Measurements from ENCODE around the gene ZNF398. TPM values are rescaled to one million over a fixed set of nuclear protein-coding genes. Genes with fewer than 3 reads are reported as not detected.
A peak's percentile ranks its signal among the peaks of the same experiment; 100 is the strongest.

Gene ZNF398
- total RNA-seq, 1 donor from 2014 or later: 16.6 TPM

- FAIRE-seq (no peak), DNase-seq (ENCODE audit: low read depth) (no peak)
- Mint-ChIP-seq H3K9me3 (ENCODE audit: unreplicated experiment) (no peaks in the 10 kb centered on the region), H3K36me3 (ENCODE audit: low read depth, unreplicated experiment) (peaks cover 6% of the 10 kb centered on the region), H3K27ac (ENCODE audit: unreplicated experiment) (no peak overlapping the region), H3K27me3 (ENCODE audit: low read depth, unreplicated experiment) (no peaks in the 10 kb centered on the region), H3K4me3 (ENCODE audit: unreplicated experiment) (no peak overlapping the region), H3K4me1 (ENCODE audit: low read depth, unreplicated experiment) (no peaks in the 10 kb centered on the region)
- no peak for TF ChIP-seq EZH2 (IDR thresholded peaks at IDR 0.05; ENCODE audit: insufficient read depth, low read length)
- TF ChIP-seq, protein P1, sequence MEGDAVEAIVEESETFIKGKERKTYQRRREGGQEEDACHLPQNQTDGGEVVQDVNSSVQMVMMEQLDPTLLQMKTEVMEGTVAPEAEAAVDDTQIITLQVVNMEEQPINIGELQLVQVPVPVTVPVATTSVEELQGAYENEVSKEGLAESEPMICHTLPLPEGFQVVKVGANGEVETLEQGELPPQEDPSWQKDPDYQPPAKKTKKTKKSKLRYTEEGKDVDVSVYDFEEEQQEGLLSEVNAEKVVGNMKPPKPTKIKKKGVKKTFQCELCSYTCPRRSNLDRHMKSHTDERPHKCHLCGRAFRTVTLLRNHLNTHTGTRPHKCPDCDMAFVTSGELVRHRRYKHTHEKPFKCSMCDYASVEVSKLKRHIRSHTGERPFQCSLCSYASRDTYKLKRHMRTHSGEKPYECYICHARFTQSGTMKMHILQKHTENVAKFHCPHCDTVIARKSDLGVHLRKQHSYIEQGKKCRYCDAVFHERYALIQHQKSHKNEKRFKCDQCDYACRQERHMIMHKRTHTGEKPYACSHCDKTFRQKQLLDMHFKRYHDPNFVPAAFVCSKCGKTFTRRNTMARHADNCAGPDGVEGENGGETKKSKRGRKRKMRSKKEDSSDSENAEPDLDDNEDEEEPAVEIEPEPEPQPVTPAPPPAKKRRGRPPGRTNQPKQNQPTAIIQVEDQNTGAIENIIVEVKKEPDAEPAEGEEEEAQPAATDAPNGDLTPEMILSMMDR (IDR thresholded peaks at IDR 0.05; ENCODE audit: insufficient read depth, low read depth, low read length): no peak
- H3K9me3 ChIP-seq (ENCODE audit: insufficient read depth, low read depth, low read length): no peaks in the 10 kb centered on the region
- no peaks in the 10 kb centered on the region for H4K20me1 ChIP-seq (ENCODE audit: insufficient read depth, low read length)
- H3K4me2 ChIP-seq (ENCODE audit: low read length): no peak overlapping the region
- H3K27ac ChIP-seq (ENCODE audit: low read depth, low read length): no peak overlapping the region
- peaks cover 27% of the 10 kb centered on the region for H3K36me3 ChIP-seq (ENCODE audit: insufficient read depth, low read length)
- no peak overlapping the region for H2AFZ ChIP-seq (ENCODE audit: low read depth, low read length)
- H3K4me1 ChIP-seq (ENCODE audit: insufficient read depth, low read length): no peaks in the 10 kb centered on the region
- H3K4me3 ChIP-seq (ENCODE audit: insufficient read depth, low read depth, low read length): no peak overlapping the region
- no peak overlapping the region for H3K9ac ChIP-seq (ENCODE audit: low read length)
- no peaks in the 10 kb centered on the region for H3K27me3 ChIP-seq (ENCODE audit: insufficient read depth, low read length)
- H3K79me2 ChIP-seq (ENCODE audit: insufficient read depth, low read length): no peaks in the 10 kb centered on the region
Observed at GRCh38 chr7:149166630-149167352, 19.5 kb downstream of the ZNF398 start.

GRCh38 chr7:149171892-149172533 is 24.8 kb downstream of the ZNF398 start:
- no peaks in the 10 kb centered on the region for H3K27me3 ChIP-seq (ENCODE audit: insufficient read depth, low read length)
- no peaks in the 10 kb centered on the region for H3K4me1 ChIP-seq (ENCODE audit: insufficient read depth, low read length)
- no peaks in the 10 kb centered on the region for H3K9me3 ChIP-seq (ENCODE audit: insufficient read depth, low read depth, low read length)
- H2AFZ ChIP-seq (ENCODE audit: low read depth, low read length): no peak overlapping the region
- TF ChIP-seq EZH2 (IDR thresholded peaks at IDR 0.05; ENCODE audit: insufficient read depth, low read length): no peak
- TF ChIP-seq, protein P1 (IDR thresholded peaks at IDR 0.05; ENCODE audit: insufficient read depth, low read depth, low read length): no peak
- FAIRE-seq (no peak), DNase-seq (ENCODE audit: low read depth) (no peak)
- H3K27ac ChIP-seq (ENCODE audit: low read depth, low read length): no peak overlapping the region
- peaks cover 3% of the 10 kb centered on the region for H4K20me1 ChIP-seq (ENCODE audit: insufficient read depth, low read length)
- Mint-ChIP-seq H3K36me3 (ENCODE audit: low read depth, unreplicated experiment) (peaks cover 7% of the 10 kb centered on the region), H3K4me3 (ENCODE audit: unreplicated experiment) (no peak overlapping the region), H3K9me3 (ENCODE audit: unreplicated experiment) (no peaks in the 10 kb centered on the region), H3K27me3 (ENCODE audit: low read depth, unreplicated experiment) (no peaks in the 10 kb centered on the region), H3K4me1 (ENCODE audit: low read depth, unreplicated experiment) (peaks cover 3% of the 10 kb centered on the region), H3K27ac (ENCODE audit: unreplicated experiment) (peak overlapping the region; percentile 84)
- peaks cover 29% of the 10 kb centered on the region for H3K36me3 ChIP-seq (ENCODE audit: insufficient read depth, low read length)
- H3K4me3 ChIP-seq (ENCODE audit: insufficient read depth, low read depth, low read length): no peak overlapping the region
- no peak overlapping the region for H3K4me2 ChIP-seq (ENCODE audit: low read length)
- no peaks in the 10 kb centered on the region for H3K79me2 ChIP-seq (ENCODE audit: insufficient read depth, low read length)
- H3K9ac ChIP-seq (ENCODE audit: low read length): no peak overlapping the region

GRCh38 chr7:149172534-149172920 is 25.3 kb downstream of the ZNF398 start:
- no peak for DNase-seq (ENCODE audit: low read depth)
- Mint-ChIP-seq H3K36me3 (ENCODE audit: low read depth, unreplicated experiment) (peaks cover 9% of the 10 kb centered on the region), H3K27ac (ENCODE audit: unreplicated experiment) (peak overlapping the region; percentile 84), H3K4me3 (ENCODE audit: unreplicated experiment) (no peak overlapping the region), H3K4me1 (ENCODE audit: low read depth, unreplicated experiment) (peaks cover 3% of the 10 kb centered on the region), H3K27me3 (ENCODE audit: low read depth, unreplicated experiment) (no peaks in the 10 kb centered on the region), H3K9me3 (ENCODE audit: unreplicated experiment) (no peaks in the 10 kb centered on the region)
- Histone ChIP-seq H3K9ac (ENCODE audit: low read length) (no peak overlapping the region), H3K4me3 (ENCODE audit: insufficient read depth, low read depth, low read length) (no peak overlapping the region), H3K36me3 (ENCODE audit: insufficient read depth, low read length) (peaks cover 30% of the 10 kb centered on the region), H3K4me2 (ENCODE audit: low read length) (no peak overlapping the region), H2AFZ (ENCODE audit: low read depth, low read length) (no peak overlapping the region), H3K79me2 (ENCODE audit: insufficient read depth, low read length) (no peaks in the 10 kb centered on the region), H3K27ac (ENCODE audit: low read depth, low read length) (no peak overlapping the region), H3K4me1 (ENCODE audit: insufficient read depth, low read length) (no peaks in the 10 kb centered on the region), H3K27me3 (ENCODE audit: insufficient read depth, low read length) (no peaks in the 10 kb centered on the region), H4K20me1 (ENCODE audit: insufficient read depth, low read length) (peaks cover 3% of the 10 kb centered on the region), H3K9me3 (ENCODE audit: insufficient read depth, low read depth, low read length) (no peaks in the 10 kb centered on the region)
- FAIRE-seq: no peak
- TF ChIP-seq, protein P1 (IDR thresholded peaks at IDR 0.05; ENCODE audit: insufficient read depth, low read depth, low read length): no peak
- no peak for TF ChIP-seq EZH2 (IDR thresholded peaks at IDR 0.05; ENCODE audit: insufficient read depth, low read length)

All from astrocyte (in vitro differentiated cells and primary cell).